HG02973 (cell line): Measurements from ENCODE around the gene QSOX1.
"Not testable (repeated sequence)": the region's sequence is repeated elsewhere in the genome, so short reads cannot be mapped to it uniquely, and the experiment has no call there.

Experiments
- ATAC-seq: cut with Tn5 transposase; IDR thresholded peaks from one replicate; pipeline ENCODE4 v1.9.1; 2021; ENCODE audit warnings: moderate library complexity; ENCODE audit not compliant: unreplicated experiment

Gene QSOX1

GRCh38 chr1:180188091-180188506, 33.4 kb downstream of the QSOX1 start:
- no peak for ATAC-seq

- ATAC-seq = no peak
Measured at GRCh38 chr1:180188684-180189175, 34.1 kb downstream of the QSOX1 start.

- no peak for ATAC-seq
Measured at GRCh38 chr1:180190091-180190490, 35.4 kb downstream of the QSOX1 start.

GRCh38 chr1:180192172-180192571, 37.5 kb downstream of the QSOX1 start:
- no peak for ATAC-seq

- ATAC-seq = no peak
Measured at GRCh38 chr1:180193141-180194047, 38.7 kb downstream of the QSOX1 start.

GRCh38 chr1:180194048-180194425, 39.4 kb downstream of the QSOX1 start:
- ATAC-seq = no peak

- ATAC-seq = no peak
Measured at GRCh38 chr1:180194546-180195207, 40.0 kb downstream of the QSOX1 start.

GRCh38 chr1:180195401-180195800, 40.7 kb downstream of the QSOX1 start:
- no peak for ATAC-seq

- no peak for ATAC-seq
Measured at GRCh38 chr1:180195916-180196315, 41.2 kb downstream of the QSOX1 start.

- ATAC-seq = no peak
Measured at GRCh38 chr1:180196436-180197003, 41.9 kb downstream of the QSOX1 start.

GRCh38 chr1:180197231-180197630, 42.6 kb downstream of the QSOX1 start:
- no peak for ATAC-seq

- no peak for ATAC-seq
Measured at GRCh38 chr1:180198196-180198595, 43.5 kb downstream of the QSOX1 start.

GRCh38 chr1:180198611-180199010, 43.9 kb downstream of the QSOX1 start:
- ATAC-seq = no peak

- ATAC-seq = no peak
Measured at GRCh38 chr1:180199018-180199417, 44.3 kb downstream of the QSOX1 start.

GRCh38 chr1:180201451-180202200, 47.0 kb downstream of the QSOX1 start:
- ATAC-seq = no peak

- not testable (repeated sequence) for ATAC-seq
Measured at GRCh38 chr1:180202588-180202987, 47.9 kb downstream of the QSOX1 start.

- ATAC-seq = no peak
Measured at GRCh38 chr1:180204231-180204630, 49.6 kb downstream of the QSOX1 start.

GRCh38 chr1:180206581-180206980, 51.9 kb downstream of the QSOX1 start:
- ATAC-seq = no peak

GRCh38 chr1:180208264-180208663, 53.6 kb downstream of the QSOX1 start:
- ATAC-seq = no peak

- no peak for ATAC-seq
Measured at GRCh38 chr1:180210008-180210620, 55.4 kb downstream of the QSOX1 start.
